PFSK-1 (cell line): ENCODE data around the gene CARS2.

ENCODE experiments used
- FOXP2 ChIP-seq: optimal IDR thresholded peaks from 2 replicates; pipeline ENCODE3; 2011; ENCODE audit warnings: borderline replicate concordance, control low read depth, inconsistent platforms; ENCODE audit not compliant: insufficient read depth; ENCODE audit errors: extremely low read length, extremely low read depth
- POLR2AphosphoS5 ChIP-seq: IDR thresholded peaks from 2 replicates; pipeline ENCODE4 v1.6.1; 2012; ENCODE audit warnings: low read depth, mild to moderate bottlenecking, control low read depth, low read length, moderate library complexity
- REST ChIP-seq, 2 experiments: IDR thresholded peaks; 2 replicates each; pipeline versions ENCODE4 v1.6.1 to v1.8.0; 2011 to 2012; ENCODE audit warnings: low read depth in 2 of 2, low read length in 2 of 2, control low read depth in 1 of 2, inconsistent platforms in 1 of 2, mild to moderate bottlenecking in 1 of 2, moderate library complexity in 1 of 2; ENCODE audit not compliant: insufficient read depth in 1 of 2
- SIN3A ChIP-seq: IDR thresholded peaks from 2 replicates; pipeline ENCODE4 v1.6.1; 2012; ENCODE audit warnings: mild to moderate bottlenecking, low read length, moderate library complexity, borderline replicate concordance; ENCODE audit not compliant: insufficient read depth
- TAF1 ChIP-seq: IDR thresholded peaks from 2 replicates; pipeline ENCODE4 v1.6.1; 2012; ENCODE audit warnings: low read length, control low read depth, borderline replicate concordance; ENCODE audit not compliant: insufficient read depth

DNA sequence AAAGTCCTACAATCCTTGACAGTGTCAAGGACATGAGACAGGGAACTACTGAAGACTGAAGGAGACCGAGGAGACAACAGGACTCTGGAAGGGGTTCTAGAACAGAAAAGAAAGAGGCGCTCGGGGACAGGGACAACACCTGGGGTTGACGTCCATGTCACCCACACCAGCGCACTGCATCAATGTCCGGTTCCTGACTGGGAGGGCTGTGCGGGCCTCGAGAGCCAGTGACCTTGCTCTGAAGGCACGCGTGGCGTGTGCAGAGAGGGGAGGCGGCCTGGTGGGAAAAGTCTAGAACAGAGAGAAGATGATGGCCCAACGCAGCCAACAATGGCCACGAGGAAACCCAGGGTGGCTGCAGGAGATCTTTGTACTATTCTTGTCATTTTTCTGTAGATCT is 5.7 kb downstream of the CARS2 start:
- no peak for TF ChIP-seq REST (IDR thresholded peaks at IDR 0.05; ENCODE audit: insufficient read depth in 1 of 2, low read depth in 2 of 2, low read length in 2 of 2)
- TF ChIP-seq POLR2AphosphoS5 = no peak
- no peak for TF ChIP-seq SIN3A
- no peak for TF ChIP-seq TAF1
- no peak for TF ChIP-seq FOXP2
